GM23338 (cell line): ENCODE data around the gene SERPINB13. TPM values are rescaled to one million over a fixed set of nuclear protein-coding genes. Genes with fewer than 3 reads are reported as not detected.

Source experiments
- ATAC-seq: fragments of 200-7000 bp; cut with Tn5 transposase; 3 replicates; pipeline ENCODE4 v1.9.1; 2020
- DNase-seq: peaks from one replicate; pipeline ENCODE4 v3.0.0-alpha.2; 2015; ENCODE audit warnings: low spot score
- H2AFZ ChIP-seq: fragments of 200-600 bp; sonication (generic); 2 replicates; pipeline ENCODE4 v1.8.0; 2016; ENCODE audit warnings: antibody characterized with exemption, mild to moderate bottlenecking, moderate library complexity
- H3F3A ChIP-seq: fragments of 200-600 bp; sonication (generic); replicated peaks from 2 replicates; pipeline ENCODE4 v1.8.0; 2017; ENCODE audit warnings: antibody characterized with exemption, mixed run types, low read depth
- H3K27ac ChIP-seq: fragments of 200-600 bp; sonication (generic); 2 replicates; pipeline ENCODE4 v1.6.1; 2016; ENCODE audit warnings: low read depth
- H3K27me3 ChIP-seq: fragments of 200-600 bp; sonication (generic); 2 replicates; pipeline ENCODE4 v1.8.0; 2016; ENCODE audit warnings: mild to moderate bottlenecking, mixed run types, moderate library complexity; ENCODE audit not compliant: insufficient read depth
- H3K36me3 ChIP-seq: fragments of 200-600 bp; sonication (generic); 2 replicates; pipeline ENCODE4 v1.8.0; 2016; ENCODE audit warnings: mild to moderate bottlenecking; ENCODE audit not compliant: insufficient read depth
- H3K4me1 ChIP-seq: fragments of 200-600 bp; sonication (generic); 2 replicates; pipeline ENCODE4 v1.8.0; 2016; ENCODE audit warnings: mild to moderate bottlenecking, moderate library complexity; ENCODE audit not compliant: insufficient read depth
- H3K4me2 ChIP-seq: fragments of 200-600 bp; sonication (generic); 2 replicates; pipeline ENCODE4 v1.7.1; 2017; ENCODE audit warnings: mixed run types
- H3K4me3 ChIP-seq: fragments of 200-600 bp; sonication (generic); 2 replicates; pipeline ENCODE4 v1.6.1; 2016; ENCODE audit warnings: mixed run types
- H3K79me2 ChIP-seq: fragments of 200-600 bp; sonication (generic); replicated peaks from 2 replicates; pipeline ENCODE4 v1.8.0; 2017; ENCODE audit warnings: mild to moderate bottlenecking; ENCODE audit not compliant: insufficient read depth
- H3K9me2 ChIP-seq: fragments of 200-600 bp; sonication (generic); 2 replicates; pipeline ENCODE4 v1.8.0; 2017; ENCODE audit not compliant: insufficient read depth
- H4K20me1 ChIP-seq: fragments of 200-600 bp; sonication (generic); replicated peaks from 2 replicates; pipeline ENCODE4 v1.8.0; 2017; ENCODE audit warnings: mild to moderate bottlenecking; ENCODE audit not compliant: insufficient read depth
- H3K27ac Mint-ChIP-seq: 2 replicates; pipeline ENCODE4 v1.8.0; 2020; ENCODE audit warnings: inconsistent platforms, mild to moderate bottlenecking, moderate library complexity, mixed read lengths
- H3K27me3 Mint-ChIP-seq: 3 replicates; pipeline ENCODE4 v1.8.0; 2022; ENCODE audit warnings: low read depth, mild to moderate bottlenecking, moderate library complexity, mixed read lengths, inconsistent platforms; ENCODE audit not compliant: insufficient read depth, poor library complexity
- H3K36me3 Mint-ChIP-seq: 3 replicates; pipeline ENCODE4 v1.8.0; 2021; ENCODE audit warnings: low read depth, mild to moderate bottlenecking, inconsistent platforms, moderate library complexity, mixed read lengths
- H3K4me1 Mint-ChIP-seq: 3 replicates; pipeline ENCODE4 v1.8.0; 2020; ENCODE audit warnings: mild to moderate bottlenecking, inconsistent platforms, mixed read lengths
- H3K4me3 Mint-ChIP-seq: 3 replicates; pipeline ENCODE4 v1.8.0; 2021; ENCODE audit warnings: moderate library complexity, mild to moderate bottlenecking, inconsistent platforms, mixed read lengths
- H3K9me3 Mint-ChIP-seq: 3 replicates; pipeline ENCODE4 v1.8.0; 2020; ENCODE audit warnings: moderate library complexity, mild to moderate bottlenecking, inconsistent platforms, mixed read lengths
- CREB1 ChIP-seq: fragments of 250-450 bp; sonication (Bioruptor Pico); IDR thresholded peaks from 2 replicates; pipeline ENCODE4 v1.5.0; 2020; ENCODE audit warnings: low read depth, mild to moderate bottlenecking, moderate library complexity
- EZH2 ChIP-seq: fragments of 200-600 bp; sonication (generic); IDR thresholded peaks from one replicate; pipeline ENCODE4 v1.8.0; 2017; ENCODE audit warnings: antibody characterized with exemption, mild to moderate bottlenecking, low read depth; ENCODE audit not compliant: unreplicated experiment
- EZH2phosphoT487 ChIP-seq: fragments of 200-600 bp; sonication (generic); IDR thresholded peaks from one replicate; pipeline ENCODE4 v1.8.1; 2018; ENCODE audit warnings: antibody characterized with exemption; ENCODE audit not compliant: unreplicated experiment
- JUNB ChIP-seq: IDR thresholded peaks from one replicate; pipeline ENCODE4 v1.6.1; 2016; ENCODE audit warnings: antibody characterized with exemption; ENCODE audit not compliant: unreplicated experiment
- NANOG ChIP-seq: IDR thresholded peaks from 2 replicates; pipeline ENCODE4 v1.6.1; 2016; ENCODE audit warnings: antibody characterized with exemption, borderline replicate concordance
- POLR2AphosphoS5 ChIP-seq: IDR thresholded peaks from 2 replicates; pipeline ENCODE4 v1.6.1; 2016; ENCODE audit warnings: antibody characterized with exemption, low read depth
- REST ChIP-seq: IDR thresholded peaks from one replicate; pipeline ENCODE4 v1.6.1; 2018; ENCODE audit warnings: antibody characterized with exemption; ENCODE audit not compliant: unreplicated experiment
- STAT1 ChIP-seq: IDR thresholded peaks from one replicate; pipeline ENCODE4 v1.6.1; 2016; ENCODE audit warnings: antibody characterized with exemption; ENCODE audit not compliant: unreplicated experiment
- ZNF114 ChIP-seq: fragments of 250-450 bp; sonication (Bioruptor Pico); IDR thresholded peaks from 2 replicates; pipeline ENCODE4 v1.5.0; 2020; ENCODE audit warnings: mild to moderate bottlenecking, moderate library complexity
- ZNF331 ChIP-seq: fragments of 250-450 bp; sonication (Bioruptor Pico); IDR thresholded peaks from 2 replicates; pipeline ENCODE4 v1.5.0; 2020; ENCODE audit warnings: low read depth, mild to moderate bottlenecking, moderate library complexity
- polyA plus RNA-seq: library from polyadenylated mRNA; unstranded; fragments of >200 nt; fragmentation: Nextera tagmentation; extraction: Ambion mirVana; gene quantifications from 2 replicates; pipeline ENCODE4 v1.2.1, GENCODE V29; 2016
- total RNA-seq: library from RNA; depleted of rRNA; stranded (reverse); fragments of >200 nt; shearing (Covaris generic); gene quantifications from 2 replicates; pipeline ENCODE4 v1.2.3, GENCODE V29; 2014
- TF ChIP-seq, protein P1 (sequence below): IDR thresholded peaks from 2 replicates; pipeline ENCODE4 v1.6.1; 2016; ENCODE audit warnings: antibody characterized with exemption
- TF ChIP-seq, protein P2 (sequence below), 2 experiments: fragments of 200-600 bp in 1 of 2; sonication (generic) in 1 of 2; conservative IDR thresholded peaks; 2 replicates each; pipeline versions ENCODE4 v1.5.1 to v1.6.1; 2016 to 2017; ENCODE audit warnings: antibody characterized with exemption in 2 of 2, low read depth in 2 of 2, mild to moderate bottlenecking in 2 of 2, moderate library complexity in 1 of 2
- TF ChIP-seq, protein P3 (sequence below): fragments of 250-450 bp; sonication (Bioruptor Pico); IDR thresholded peaks from 2 replicates; pipeline ENCODE4 v1.5.0; 2020; ENCODE audit warnings: mild to moderate bottlenecking, moderate library complexity

The SERPINB13 gene
- total and polyA plus RNA-seq, 2 experiments from 2014 or later: not detected

- no peak overlapping the region for H3K4me3 Mint-ChIP-seq
- no peaks in the 10 kb centered on the region for H3K4me1 ChIP-seq
- no peak for ATAC-seq
- no peak overlapping the region for H3K27ac ChIP-seq
- H3K36me3 ChIP-seq: no peaks in the 10 kb centered on the region
- no peaks in the 10 kb centered on the region for H3K4me1 Mint-ChIP-seq
- peaks cover 2% of the 10 kb centered on the region for H3K27me3 Mint-ChIP-seq
- no peaks in the 10 kb centered on the region for H3K79me2 ChIP-seq
- H3K9me2 ChIP-seq: peaks cover 3% of the 10 kb centered on the region; the same call in 1 of the 2 replicates
- no peaks in the 10 kb centered on the region for H3K27me3 ChIP-seq
- DNase-seq: no peak
- H3K27ac Mint-ChIP-seq: no peak overlapping the region
- H3K4me2 ChIP-seq: no peak overlapping the region
- TF ChIP-seq, protein P1, sequence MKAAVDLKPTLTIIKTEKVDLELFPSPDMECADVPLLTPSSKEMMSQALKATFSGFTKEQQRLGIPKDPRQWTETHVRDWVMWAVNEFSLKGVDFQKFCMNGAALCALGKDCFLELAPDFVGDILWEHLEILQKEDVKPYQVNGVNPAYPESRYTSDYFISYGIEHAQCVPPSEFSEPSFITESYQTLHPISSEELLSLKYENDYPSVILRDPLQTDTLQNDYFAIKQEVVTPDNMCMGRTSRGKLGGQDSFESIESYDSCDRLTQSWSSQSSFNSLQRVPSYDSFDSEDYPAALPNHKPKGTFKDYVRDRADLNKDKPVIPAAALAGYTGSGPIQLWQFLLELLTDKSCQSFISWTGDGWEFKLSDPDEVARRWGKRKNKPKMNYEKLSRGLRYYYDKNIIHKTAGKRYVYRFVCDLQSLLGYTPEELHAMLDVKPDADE: no peak
- TF ChIP-seq NANOG (no peak), CREB1 (CRISPR knock-in tag) (no peak), EZH2phosphoT487 (no peak), ZNF331 (CRISPR knock-in tag) (no peak), ZNF114 (CRISPR knock-in tag) (no peak), JUNB (no peak), STAT1 (no peak), EZH2 (no peak), POLR2AphosphoS5 (no peak), REST (no peak)
- TF ChIP-seq, protein P2, sequence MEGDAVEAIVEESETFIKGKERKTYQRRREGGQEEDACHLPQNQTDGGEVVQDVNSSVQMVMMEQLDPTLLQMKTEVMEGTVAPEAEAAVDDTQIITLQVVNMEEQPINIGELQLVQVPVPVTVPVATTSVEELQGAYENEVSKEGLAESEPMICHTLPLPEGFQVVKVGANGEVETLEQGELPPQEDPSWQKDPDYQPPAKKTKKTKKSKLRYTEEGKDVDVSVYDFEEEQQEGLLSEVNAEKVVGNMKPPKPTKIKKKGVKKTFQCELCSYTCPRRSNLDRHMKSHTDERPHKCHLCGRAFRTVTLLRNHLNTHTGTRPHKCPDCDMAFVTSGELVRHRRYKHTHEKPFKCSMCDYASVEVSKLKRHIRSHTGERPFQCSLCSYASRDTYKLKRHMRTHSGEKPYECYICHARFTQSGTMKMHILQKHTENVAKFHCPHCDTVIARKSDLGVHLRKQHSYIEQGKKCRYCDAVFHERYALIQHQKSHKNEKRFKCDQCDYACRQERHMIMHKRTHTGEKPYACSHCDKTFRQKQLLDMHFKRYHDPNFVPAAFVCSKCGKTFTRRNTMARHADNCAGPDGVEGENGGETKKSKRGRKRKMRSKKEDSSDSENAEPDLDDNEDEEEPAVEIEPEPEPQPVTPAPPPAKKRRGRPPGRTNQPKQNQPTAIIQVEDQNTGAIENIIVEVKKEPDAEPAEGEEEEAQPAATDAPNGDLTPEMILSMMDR (conservative IDR thresholded peaks at IDR 0.05; ENCODE audit: low read depth in 2 of 2): no peak
- TF ChIP-seq, protein P3, sequence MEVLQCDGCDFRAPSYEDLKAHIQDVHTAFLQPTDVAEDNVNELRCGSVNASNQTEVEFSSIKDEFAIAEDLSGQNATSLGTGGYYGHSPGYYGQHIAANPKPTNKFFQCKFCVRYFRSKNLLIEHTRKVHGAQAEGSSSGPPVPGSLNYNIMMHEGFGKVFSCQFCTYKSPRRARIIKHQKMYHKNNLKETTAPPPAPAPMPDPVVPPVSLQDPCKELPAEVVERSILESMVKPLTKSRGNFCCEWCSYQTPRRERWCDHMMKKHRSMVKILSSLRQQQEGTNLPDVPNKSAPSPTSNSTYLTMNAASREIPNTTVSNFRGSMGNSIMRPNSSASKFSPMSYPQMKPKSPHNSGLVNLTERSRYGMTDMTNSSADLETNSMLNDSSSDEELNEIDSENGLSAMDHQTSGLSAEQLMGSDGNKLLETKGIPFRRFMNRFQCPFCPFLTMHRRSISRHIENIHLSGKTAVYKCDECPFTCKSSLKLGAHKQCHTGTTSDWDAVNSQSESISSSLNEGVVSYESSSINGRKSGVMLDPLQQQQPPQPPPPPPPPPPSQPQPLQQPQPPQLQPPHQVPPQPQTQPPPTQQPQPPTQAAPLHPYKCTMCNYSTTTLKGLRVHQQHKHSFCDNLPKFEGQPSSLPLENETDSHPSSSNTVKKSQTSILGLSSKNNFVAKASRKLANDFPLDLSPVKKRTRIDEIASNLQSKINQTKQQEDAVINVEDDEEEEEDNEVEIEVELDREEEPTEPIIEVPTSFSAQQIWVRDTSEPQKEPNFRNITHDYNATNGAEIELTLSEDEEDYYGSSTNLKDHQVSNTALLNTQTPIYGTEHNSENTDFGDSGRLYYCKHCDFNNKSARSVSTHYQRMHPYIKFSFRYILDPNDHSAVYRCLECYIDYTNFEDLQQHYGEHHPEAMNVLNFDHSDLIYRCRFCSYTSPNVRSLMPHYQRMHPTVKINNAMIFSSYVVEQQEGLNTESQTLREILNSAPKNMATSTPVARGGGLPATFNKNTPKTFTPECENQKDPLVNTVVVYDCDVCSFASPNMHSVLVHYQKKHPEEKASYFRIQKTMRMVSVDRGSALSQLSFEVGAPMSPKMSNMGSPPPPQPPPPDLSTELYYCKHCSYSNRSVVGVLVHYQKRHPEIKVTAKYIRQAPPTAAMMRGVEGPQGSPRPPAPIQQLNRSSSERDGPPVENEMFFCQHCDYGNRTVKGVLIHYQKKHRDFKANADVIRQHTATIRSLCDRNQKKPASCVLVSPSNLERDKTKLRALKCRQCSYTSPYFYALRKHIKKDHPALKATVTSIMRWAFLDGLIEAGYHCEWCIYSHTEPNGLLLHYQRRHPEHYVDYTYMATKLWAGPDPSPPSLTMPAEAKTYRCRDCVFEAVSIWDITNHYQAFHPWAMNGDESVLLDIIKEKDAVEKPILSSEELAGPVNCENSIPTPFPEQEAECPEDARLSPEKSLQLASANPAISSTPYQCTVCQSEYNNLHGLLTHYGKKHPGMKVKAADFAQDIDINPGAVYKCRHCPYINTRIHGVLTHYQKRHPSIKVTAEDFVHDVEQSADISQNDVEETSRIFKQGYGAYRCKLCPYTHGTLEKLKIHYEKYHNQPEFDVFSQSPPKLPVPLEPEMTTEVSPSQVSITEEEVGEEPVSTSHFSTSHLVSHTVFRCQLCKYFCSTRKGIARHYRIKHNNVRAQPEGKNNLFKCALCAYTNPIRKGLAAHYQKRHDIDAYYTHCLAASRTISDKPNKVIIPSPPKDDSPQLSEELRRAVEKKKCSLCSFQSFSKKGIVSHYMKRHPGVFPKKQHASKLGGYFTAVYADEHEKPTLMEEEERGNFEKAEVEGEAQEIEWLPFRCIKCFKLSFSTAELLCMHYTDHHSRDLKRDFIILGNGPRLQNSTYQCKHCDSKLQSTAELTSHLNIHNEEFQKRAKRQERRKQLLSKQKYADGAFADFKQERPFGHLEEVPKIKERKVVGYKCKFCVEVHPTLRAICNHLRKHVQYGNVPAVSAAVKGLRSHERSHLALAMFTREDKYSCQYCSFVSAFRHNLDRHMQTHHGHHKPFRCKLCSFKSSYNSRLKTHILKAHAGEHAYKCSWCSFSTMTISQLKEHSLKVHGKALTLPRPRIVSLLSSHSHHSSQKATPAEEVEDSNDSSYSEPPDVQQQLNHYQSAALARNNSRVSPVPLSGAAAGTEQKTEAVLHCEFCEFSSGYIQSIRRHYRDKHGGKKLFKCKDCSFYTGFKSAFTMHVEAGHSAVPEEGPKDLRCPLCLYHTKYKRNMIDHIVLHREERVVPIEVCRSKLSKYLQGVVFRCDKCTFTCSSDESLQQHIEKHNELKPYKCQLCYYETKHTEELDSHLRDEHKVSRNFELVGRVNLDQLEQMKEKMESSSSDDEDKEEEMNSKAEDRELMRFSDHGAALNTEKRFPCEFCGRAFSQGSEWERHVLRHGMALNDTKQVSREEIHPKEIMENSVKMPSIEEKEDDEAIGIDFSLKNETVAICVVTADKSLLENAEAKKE (CRISPR knock-in tag): no peak
- H3K4me3 ChIP-seq: no peak overlapping the region
- no peaks in the 10 kb centered on the region for H4K20me1 ChIP-seq
- H2AFZ ChIP-seq: no peak overlapping the region
- H3K36me3 Mint-ChIP-seq: no peaks in the 10 kb centered on the region
- H3F3A ChIP-seq: no peaks in the 10 kb centered on the region
- no peaks in the 10 kb centered on the region for H3K9me3 Mint-ChIP-seq
Observed at GRCh38 chr18:63559567-63560491, 27.3 kb upstream of the SERPINB13 start.
